Left lung (tissue), 10 donors: Measurements from ENCODE around the gene TCF3. TPM values are rescaled to one million over a fixed set of nuclear protein-coding genes. Genes with fewer than 3 reads are reported as not detected.

Experiments
- ATAC-seq: fragments of 200-7000 bp; cut with Tn5 transposase; one replicate; pipeline ENCODE4 v1.9.1; 2020; ENCODE audit warnings: moderate library complexity
- DNase-seq, 4 donors: peaks; one replicate each; pipeline ENCODE4 v3.0.0-alpha.2; 2013 to 2020
- H3K27ac ChIP-seq, 2 donors: fragments of 200-600 bp; sonication (generic) in 1 of 2; one replicate each; pipeline versions ENCODE4 v1.5.0 to v1.8.0; 2020 to 2021
- H3K27me3 ChIP-seq, 2 donors: fragments of 200-600 bp; sonication (generic) in 1 of 2; one replicate each; pipeline versions ENCODE4 v1.5.0 to v1.8.0; 2020 to 2021
- H3K36me3 ChIP-seq, 2 donors: fragments of 200-600 bp; sonication (generic) in 1 of 2; one replicate each; pipeline versions ENCODE4 v1.5.0 to v1.8.0; 2020 to 2021
- H3K4me1 ChIP-seq, 2 donors: fragments of 200-600 bp; one replicate each; pipeline ENCODE4 v1.8.0; 2021
- H3K4me3 ChIP-seq, 2 donors: fragments of 200-600 bp; sonication (generic) in 1 of 2; one replicate each; pipeline versions ENCODE4 v1.5.0 to v1.8.0; 2020 to 2021; ENCODE audit warnings: mild to moderate bottlenecking in 1 of 2
- H3K9me3 ChIP-seq, 2 donors: fragments of 200-600 bp; sonication (generic) in 1 of 2; one replicate each; pipeline versions ENCODE4 v1.5.0 to v1.8.0; 2020 to 2021
- intact Hi-C, 2 donors: fragments of 100-400 bp; cut with DNase I; formaldehyde crosslinking; loops; one replicate each; pipeline versions ENCODE4 v1.11.2 to v1.14.2; 2022
- polyA plus RNA-seq, 6 donors: library from polyadenylated mRNA; unstranded; fragments of 120-200 nt; gene quantifications; one replicate each; pipeline ENCODE4 v1.2.1, GENCODE V29; 2013; ENCODE audit not compliant: insufficient read length in 6 of 6
- total RNA-seq, 2 donors: library from RNA; stranded (reverse); fragmentation: NEBNext Ultra II Directional; extraction: Animal tissue kit (Norgen Biotek cat#: 25700); gene quantifications; one replicate each; pipeline ENCODE4 v1.2.1, GENCODE V29; 2021
- TF ChIP-seq, protein P1 (sequence below), 2 donors: fragments of 200-600 bp; sonication (generic) in 1 of 2; IDR thresholded peaks; one replicate each; pipeline versions ENCODE4 v1.5.0 to v1.8.0; 2021; ENCODE audit warnings: antibody characterized with exemption in 2 of 2
- donor health status: DM: no; HTN: yes; CAD: no.
- donor health status: DM: no; HTN: no; CAD: no.

The TCF3 gene
- total and polyA plus RNA-seq, 8 donors, result 57.9 to 149 (median 124) TPM

DNA sequence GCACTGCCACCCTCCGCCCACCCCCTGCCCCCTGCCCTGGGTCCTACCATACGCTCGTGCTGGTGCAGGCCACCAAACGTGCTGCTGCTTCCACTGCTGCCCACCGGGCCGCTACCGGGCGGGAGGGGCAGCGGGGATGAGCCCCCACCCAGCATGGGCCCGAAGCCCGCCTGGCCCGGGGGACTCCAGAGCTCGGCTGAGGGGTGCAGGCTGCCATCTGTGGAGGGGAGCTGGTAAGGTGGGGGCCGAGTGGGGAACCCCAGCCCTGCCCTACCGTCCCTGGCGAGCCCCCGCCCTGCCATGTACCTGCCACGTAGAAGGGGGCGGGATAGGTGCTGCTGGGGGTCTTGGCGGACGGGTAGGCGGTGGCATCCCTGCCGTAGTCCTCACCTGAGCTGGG, 30.4 kb downstream of the TCF3 start:
- intact Hi-C loops, result no loop called here
- H3K27ac ChIP-seq, result no peak overlapping the region
- DNase-seq, result no peak
- H3K27me3 ChIP-seq, result no peaks in the 10 kb centered on the region
- no peak overlapping the region for H3K4me3 ChIP-seq
- peaks cover 0 to 79% of the 10 kb centered on the region in 2 donors for H3K36me3 ChIP-seq
- no peaks in the 10 kb centered on the region for H3K4me1 ChIP-seq
- ATAC-seq, result no peak
- TF ChIP-seq, protein P1, sequence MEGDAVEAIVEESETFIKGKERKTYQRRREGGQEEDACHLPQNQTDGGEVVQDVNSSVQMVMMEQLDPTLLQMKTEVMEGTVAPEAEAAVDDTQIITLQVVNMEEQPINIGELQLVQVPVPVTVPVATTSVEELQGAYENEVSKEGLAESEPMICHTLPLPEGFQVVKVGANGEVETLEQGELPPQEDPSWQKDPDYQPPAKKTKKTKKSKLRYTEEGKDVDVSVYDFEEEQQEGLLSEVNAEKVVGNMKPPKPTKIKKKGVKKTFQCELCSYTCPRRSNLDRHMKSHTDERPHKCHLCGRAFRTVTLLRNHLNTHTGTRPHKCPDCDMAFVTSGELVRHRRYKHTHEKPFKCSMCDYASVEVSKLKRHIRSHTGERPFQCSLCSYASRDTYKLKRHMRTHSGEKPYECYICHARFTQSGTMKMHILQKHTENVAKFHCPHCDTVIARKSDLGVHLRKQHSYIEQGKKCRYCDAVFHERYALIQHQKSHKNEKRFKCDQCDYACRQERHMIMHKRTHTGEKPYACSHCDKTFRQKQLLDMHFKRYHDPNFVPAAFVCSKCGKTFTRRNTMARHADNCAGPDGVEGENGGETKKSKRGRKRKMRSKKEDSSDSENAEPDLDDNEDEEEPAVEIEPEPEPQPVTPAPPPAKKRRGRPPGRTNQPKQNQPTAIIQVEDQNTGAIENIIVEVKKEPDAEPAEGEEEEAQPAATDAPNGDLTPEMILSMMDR (IDR thresholded peaks at IDR 0.05), result no peak
- H3K9me3 ChIP-seq, result no peaks in the 10 kb centered on the region

DNA sequence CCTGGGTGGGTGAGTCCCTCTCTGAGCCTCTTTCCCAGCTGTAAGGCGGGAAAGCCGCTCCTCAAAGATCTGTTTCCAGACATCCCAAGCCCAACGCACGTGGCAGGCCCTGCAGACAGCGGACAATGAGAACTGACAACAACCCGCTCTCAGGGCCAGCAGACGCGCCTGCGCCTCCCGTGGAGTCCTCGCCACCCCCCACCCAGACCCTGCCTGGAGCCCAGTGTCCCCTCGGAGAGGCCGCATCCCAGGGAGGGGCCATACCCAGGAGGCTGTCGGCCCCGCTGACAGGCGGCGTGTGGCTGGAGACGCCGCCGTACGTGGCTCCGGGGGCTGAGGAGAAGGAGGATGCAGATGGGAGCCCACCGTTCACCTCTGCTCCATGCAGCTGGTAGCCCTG, 30.8 kb downstream of the TCF3 start:
- Histone ChIP-seq H3K36me3 (peaks cover 0 to 78% of the 10 kb centered on the region in 2 donors), H3K27me3 (no peaks in the 10 kb centered on the region), H3K9me3 (no peaks in the 10 kb centered on the region), H3K27ac (no peak overlapping the region), H3K4me3 (no peak overlapping the region), H3K4me1 (no peaks in the 10 kb centered on the region)
- TF ChIP-seq, protein P1 (IDR thresholded peaks at IDR 0.05), result no peak
- intact Hi-C loops, result no loop called here
- ATAC-seq, result no peak
- DNase-seq, result no peak

DNA sequence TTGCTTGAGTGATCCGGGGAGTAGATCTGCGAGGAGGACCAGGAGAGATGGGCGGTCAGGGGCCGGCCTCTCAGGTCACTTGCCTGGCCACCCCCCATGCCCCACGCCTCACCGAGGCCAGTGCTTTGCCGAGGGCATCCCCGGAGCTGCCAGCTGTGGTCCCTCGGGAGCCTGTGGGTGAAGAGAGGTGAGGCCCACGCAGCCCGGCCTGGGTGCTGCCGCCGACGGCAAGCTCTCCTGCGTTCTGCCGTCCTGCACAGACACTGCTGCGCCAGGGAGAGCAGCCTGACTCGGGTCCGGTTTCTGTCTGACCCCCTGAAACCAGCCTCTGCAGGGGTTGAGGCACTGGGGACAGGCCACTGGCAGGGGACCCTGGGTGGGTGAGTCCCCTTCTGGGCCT, 31.4 kb downstream of the TCF3 start:
- no peak for DNase-seq
- Histone ChIP-seq H3K36me3 (peaks cover 0 to 78% of the 10 kb centered on the region in 2 donors), H3K27ac (no peak overlapping the region), H3K4me3 (no peak overlapping the region), H3K9me3 (no peaks in the 10 kb centered on the region), H3K27me3 (no peaks in the 10 kb centered on the region), H3K4me1 (no peaks in the 10 kb centered on the region)
- intact Hi-C loops, result no loop called here
- TF ChIP-seq, protein P1 (IDR thresholded peaks at IDR 0.05), result no peak
- no peak for ATAC-seq

DNA sequence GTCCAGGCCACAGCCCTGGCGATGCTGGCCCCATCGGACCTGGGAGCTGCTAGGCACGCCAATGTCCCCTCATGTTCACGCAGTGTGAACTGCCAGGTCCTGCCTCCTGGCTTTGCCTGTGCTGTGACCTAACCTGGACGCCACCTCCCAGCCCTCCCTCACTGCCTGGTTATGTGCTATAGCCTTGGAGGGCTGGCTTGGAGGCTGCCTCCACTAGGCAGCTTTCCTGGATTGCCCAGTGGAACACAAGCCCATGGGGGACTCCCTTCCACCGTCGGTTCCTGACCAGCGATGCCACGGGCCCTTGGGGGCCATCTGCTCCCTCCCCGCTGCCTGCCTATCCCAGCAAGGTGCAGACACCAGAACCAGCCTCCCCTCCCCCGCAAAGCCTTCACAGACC, 31.9 kb downstream of the TCF3 start:
- Histone ChIP-seq H3K27ac (no peak overlapping the region), H3K9me3 (no peaks in the 10 kb centered on the region), H3K4me1 (no peaks in the 10 kb centered on the region), H3K4me3 (no peak overlapping the region), H3K36me3 (peaks cover 0 to 80% of the 10 kb centered on the region in 2 donors), H3K27me3 (no peaks in the 10 kb centered on the region)
- ATAC-seq, result no peak
- TF ChIP-seq, protein P1 (IDR thresholded peaks at IDR 0.05), result no peak
- intact Hi-C loops, result no loop called here
- DNase-seq, result no peak

DNA sequence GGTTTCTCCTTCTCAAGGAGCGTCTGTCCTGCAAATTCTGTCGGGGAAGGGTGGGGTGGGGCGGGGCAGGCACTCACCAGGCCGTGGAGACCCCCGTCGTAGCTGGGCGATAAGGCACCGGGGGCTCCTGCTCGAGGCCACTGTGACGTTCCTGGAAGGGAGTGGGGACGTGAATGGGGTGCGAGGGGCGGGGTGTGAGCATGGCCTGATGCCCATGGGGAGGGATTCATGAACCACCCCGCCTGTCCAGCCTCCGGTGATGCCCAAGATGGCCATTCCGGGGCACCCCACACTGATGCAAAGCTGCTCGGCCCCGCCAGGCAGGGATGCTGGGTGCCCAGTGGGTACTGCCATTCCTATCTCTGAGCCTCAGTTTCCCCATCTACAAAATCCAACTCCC, 32.7 kb downstream of the TCF3 start:
- DNase-seq (peak in 1 of 4 donors; percentile 63), ATAC-seq (no peak)
- H3K27ac ChIP-seq, result no peak overlapping the region
- no peaks in the 10 kb centered on the region for H3K27me3 ChIP-seq
- TF ChIP-seq, protein P1 (IDR thresholded peaks at IDR 0.05), result no peak
- peaks cover 0 to 82% of the 10 kb centered on the region in 2 donors for H3K36me3 ChIP-seq
- H3K4me3 ChIP-seq, result no peak overlapping the region
- H3K9me3 ChIP-seq, result no peaks in the 10 kb centered on the region
- intact Hi-C loops, result no loop called here
- no peaks in the 10 kb centered on the region for H3K4me1 ChIP-seq
